Bronchial epithelial cell (primary cell): Measurements from ENCODE around the gene DBNDD1. TPM values are rescaled to one million over a fixed set of nuclear protein-coding genes. Genes with fewer than 3 reads are reported as not detected.
"Not testable (repeated sequence)": the region's sequence is repeated elsewhere in the genome, so short reads cannot be mapped to it uniquely, and the experiment has no call there.

Experiments
- DNase-seq: peaks from one replicate; pipeline ENCODE4 v3.0.0-alpha.2; 2010; ENCODE audit warnings: low read depth
- FAIRE-seq: peaks from 2 replicates; lab custom pipeline; 2011; peaks lifted over from hg19 to GRCh38; lab: Jason Lieb, UNC
- H3K27me3 ChIP-seq: 2 replicates; pipeline ENCODE4 v1.5.1; 2011; ENCODE audit warnings: low read length; ENCODE audit not compliant: control insufficient read depth, insufficient read depth
- H3K36me3 ChIP-seq: 2 replicates; pipeline ENCODE4 v1.5.1; 2011; ENCODE audit warnings: low read length; ENCODE audit not compliant: control insufficient read depth, insufficient read depth
- H3K4me3 ChIP-seq: 2 replicates; pipeline ENCODE4 v1.5.1; 2011; ENCODE audit warnings: mild to moderate bottlenecking, low read depth, low read length, control low read depth
- total RNA-seq: library from RNA; depleted of rRNA; stranded (reverse); fragments of >200 nt; gene quantifications from 2 replicates; pipeline ENCODE4 v1.2.1, GENCODE V29; 2014
- TF ChIP-seq, protein P1 (sequence below): IDR thresholded peaks from 2 replicates; pipeline ENCODE4 v1.5.1; 2011; ENCODE audit warnings: mild to moderate bottlenecking, moderate library complexity, low read length, control low read depth, inconsistent platforms; ENCODE audit not compliant: insufficient read depth, severe bottlenecking

Gene DBNDD1
- total RNA-seq, 1 donor from 2014 or later, result 1.3 TPM

GRCh38 chr16:90001761-90002503 lies 17.3 kb downstream of the DBNDD1 start:
- FAIRE-seq, result no peak
- no peak for DNase-seq
- Histone ChIP-seq H3K36me3 (peaks cover 4% of the 10 kb centered on the region), H3K27me3 (no peaks in the 10 kb centered on the region), H3K4me3 (no peak overlapping the region)
- TF ChIP-seq, protein P1, sequence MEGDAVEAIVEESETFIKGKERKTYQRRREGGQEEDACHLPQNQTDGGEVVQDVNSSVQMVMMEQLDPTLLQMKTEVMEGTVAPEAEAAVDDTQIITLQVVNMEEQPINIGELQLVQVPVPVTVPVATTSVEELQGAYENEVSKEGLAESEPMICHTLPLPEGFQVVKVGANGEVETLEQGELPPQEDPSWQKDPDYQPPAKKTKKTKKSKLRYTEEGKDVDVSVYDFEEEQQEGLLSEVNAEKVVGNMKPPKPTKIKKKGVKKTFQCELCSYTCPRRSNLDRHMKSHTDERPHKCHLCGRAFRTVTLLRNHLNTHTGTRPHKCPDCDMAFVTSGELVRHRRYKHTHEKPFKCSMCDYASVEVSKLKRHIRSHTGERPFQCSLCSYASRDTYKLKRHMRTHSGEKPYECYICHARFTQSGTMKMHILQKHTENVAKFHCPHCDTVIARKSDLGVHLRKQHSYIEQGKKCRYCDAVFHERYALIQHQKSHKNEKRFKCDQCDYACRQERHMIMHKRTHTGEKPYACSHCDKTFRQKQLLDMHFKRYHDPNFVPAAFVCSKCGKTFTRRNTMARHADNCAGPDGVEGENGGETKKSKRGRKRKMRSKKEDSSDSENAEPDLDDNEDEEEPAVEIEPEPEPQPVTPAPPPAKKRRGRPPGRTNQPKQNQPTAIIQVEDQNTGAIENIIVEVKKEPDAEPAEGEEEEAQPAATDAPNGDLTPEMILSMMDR, result no peak

GRCh38 chr16:90000733-90001427 lies 18.4 kb downstream of the DBNDD1 start:
- TF ChIP-seq, protein P1, result no peak
- no peaks in the 10 kb centered on the region for H3K27me3 ChIP-seq
- no peak overlapping the region for H3K4me3 ChIP-seq
- DNase-seq, result no peak
- no peak for FAIRE-seq
- peaks cover 4% of the 10 kb centered on the region for H3K36me3 ChIP-seq

- H3K36me3 ChIP-seq, result peaks cover 4% of the 10 kb centered on the region
- TF ChIP-seq, protein P1, result no peak
- FAIRE-seq (no peak), DNase-seq (no peak)
- no peaks in the 10 kb centered on the region for H3K27me3 ChIP-seq
- H3K4me3 ChIP-seq, result no peak overlapping the region
Observed at GRCh38 chr16:89999831-90000574, 19.3 kb downstream of the DBNDD1 start.

DNA sequence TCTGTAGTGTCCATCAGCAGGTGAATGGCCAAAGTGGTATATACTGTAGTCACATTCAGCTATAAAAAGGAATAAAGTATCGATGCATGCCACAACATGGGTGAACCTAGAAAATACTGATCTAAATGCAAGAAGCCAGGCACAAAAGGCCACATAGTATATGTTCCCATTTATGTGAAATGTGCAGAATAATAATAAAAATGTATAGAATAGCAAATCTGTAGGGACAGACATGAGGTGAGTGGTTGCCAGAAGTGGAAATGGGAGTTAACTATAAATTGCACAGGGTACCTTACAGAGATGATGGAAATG lies 23.1 kb downstream of the DBNDD1 start:
- DNase-seq (no peak), FAIRE-seq (no peak)
- Histone ChIP-seq H3K4me3 (no peak overlapping the region), H3K36me3 (peaks cover 22% of the 10 kb centered on the region), H3K27me3 (no peaks in the 10 kb centered on the region)
- TF ChIP-seq, protein P1, result no peak

DNA sequence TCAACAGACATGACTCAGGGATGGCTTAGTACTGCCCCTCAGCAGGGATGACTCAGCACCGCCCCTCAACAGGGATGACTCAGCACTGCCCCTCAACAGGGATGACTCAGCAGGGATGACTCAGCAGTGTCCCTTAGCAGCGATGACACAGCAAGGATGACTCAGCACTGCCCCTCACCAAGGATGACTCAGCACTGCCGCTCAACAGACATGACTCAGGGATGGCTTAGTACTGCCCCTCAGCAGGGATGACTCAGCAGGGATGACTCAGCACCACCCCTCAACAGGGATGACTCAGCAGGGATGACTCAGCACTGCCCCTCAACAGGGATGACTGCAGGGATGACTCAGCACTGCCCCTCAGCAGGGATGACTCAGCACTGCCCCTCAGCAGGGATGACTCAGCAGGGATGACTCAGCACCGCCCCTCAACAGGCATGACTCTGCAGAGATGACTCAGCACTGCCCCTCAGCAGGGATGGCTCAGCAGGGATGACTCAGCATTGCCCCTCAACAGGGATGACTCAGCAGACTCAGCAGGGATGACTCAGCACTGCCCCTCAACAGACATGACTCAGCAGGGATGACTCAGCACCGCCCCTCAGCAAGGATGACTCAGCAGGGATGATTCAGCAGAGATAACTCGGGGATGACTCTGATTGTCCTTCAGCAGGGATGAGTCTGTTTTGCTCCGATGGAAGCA lies 23.6 kb downstream of the DBNDD1 start:
- DNase-seq (peak; percentile 63), FAIRE-seq (peak; percentile 52)
- not testable (repeated sequence) for H3K27me3 ChIP-seq, H3K4me3 ChIP-seq
- peaks cover 23% of the 10 kb centered on the region for H3K36me3 ChIP-seq

DNA sequence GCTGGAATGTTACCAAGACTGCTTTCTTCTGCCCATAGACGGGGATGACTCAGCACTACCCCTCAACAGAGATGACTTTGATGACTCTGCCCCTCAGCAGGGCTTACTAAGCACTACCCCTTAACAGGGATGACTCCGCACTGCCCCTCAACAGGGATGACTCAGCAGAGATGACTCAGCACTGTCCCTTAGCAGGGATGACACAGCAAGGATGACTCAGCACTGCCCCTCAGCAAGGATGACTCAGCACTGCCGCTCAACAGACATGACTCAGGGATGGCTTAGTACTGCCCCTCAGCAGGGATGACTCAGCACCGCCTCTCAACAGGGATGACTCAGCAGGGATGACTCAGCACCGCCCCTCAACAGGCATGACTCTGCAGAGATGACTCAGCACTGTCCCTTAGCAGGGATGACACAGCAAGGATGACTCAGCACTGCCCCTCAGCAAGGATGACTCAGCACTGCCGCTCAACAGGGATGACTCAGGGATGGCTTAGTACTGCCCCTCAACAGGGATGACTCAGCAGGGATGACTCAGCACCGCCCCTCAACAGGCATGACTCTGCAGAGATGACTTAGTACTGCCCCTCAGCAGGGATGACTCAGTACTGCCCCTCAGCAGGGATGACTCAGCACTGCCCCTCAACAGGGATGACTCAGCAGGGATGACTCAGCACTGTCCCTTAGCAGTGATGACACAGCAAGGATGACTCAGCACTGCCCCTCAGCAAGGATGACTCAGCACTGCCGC lies 24.4 kb downstream of the DBNDD1 start:
- FAIRE-seq (peak; percentile 88), DNase-seq (peak; percentile 59)
- H3K4me3 ChIP-seq, H3K27me3 ChIP-seq: not testable (repeated sequence)
- peaks cover 19% of the 10 kb centered on the region for H3K36me3 ChIP-seq
